GM18858 (cell line): ENCODE results near the gene CTDSPL.

Experiments used
- ATAC-seq: cut with Tn5 transposase; IDR thresholded peaks from one replicate; pipeline ENCODE4 v1.9.1; 2021; ENCODE audit not compliant: unreplicated experiment

Gene CTDSPL

DNA sequence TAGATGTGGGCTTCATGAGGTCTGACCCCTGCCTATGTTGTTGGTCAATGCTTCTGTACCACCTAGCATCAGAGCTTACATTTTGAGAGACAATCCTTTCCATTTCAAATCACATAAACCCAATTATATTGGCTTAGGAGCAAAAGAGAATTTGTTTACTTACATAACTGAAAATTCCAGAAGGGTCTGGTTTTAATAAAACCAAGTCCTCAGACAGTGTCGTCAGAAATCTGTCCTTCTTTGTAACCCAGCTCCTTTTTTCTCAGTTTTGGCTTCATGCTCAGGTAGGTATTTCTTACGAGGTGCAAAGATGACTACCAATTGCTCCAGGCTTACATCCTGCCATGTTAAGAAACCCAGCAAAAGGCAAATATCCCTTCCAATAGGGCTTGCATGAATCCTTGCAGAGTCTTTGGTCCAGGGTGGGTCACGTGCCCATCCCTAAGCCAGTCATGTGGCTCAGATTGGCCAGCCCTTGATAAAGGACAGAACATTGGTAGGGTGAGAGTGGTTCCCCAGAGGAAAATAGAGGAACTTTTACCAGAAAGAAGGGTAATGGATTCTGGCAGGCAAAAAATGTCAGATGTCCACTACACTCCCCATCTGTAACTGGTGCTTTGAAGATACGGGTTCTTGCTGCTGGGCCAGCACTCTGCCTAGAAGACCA is 78.7 kb downstream of the CTDSPL start:
- ATAC-seq, result no peak

DNA sequence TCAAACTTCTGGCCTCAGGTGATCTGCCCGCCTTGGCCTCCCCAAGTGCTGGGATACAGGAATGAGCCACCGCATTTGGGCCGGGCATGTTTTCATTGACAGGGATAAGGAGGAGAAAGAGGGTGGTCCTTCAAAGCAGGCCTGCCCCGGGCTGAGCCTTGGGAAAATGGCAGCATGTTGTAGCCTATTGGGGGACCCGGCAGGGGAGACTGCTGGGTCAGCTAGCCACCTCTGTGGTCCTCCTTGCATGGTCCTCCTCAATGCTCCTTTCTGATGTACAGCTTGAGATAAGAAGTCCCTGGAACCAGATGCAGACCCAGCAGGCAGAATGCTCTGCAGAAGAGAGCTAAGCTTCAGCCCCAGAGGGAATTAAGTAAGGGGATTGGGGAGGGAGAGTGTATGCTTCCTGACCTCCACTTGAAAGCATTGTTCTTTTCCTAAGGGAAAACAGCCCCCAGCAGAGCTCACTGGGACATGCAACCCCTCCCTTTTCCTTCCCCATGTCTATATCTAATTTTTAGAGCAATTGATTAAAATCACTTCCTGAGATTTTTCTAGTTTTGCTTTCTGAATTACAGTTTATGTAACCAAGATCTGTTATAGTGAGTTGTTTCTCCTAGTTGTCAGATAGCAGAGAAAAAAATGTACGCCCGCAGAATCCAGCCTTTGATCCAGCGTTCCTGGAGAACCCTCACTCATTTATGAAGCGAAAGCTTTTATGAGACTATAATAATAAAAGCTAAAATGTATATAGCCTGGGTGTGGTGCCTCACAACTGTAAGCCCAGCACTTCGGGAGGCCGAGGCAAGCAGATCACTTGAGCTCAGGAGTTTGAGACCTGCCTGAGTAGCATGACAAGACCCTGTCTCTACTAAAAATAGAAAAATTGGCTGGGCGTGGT is 80.2 kb downstream of the CTDSPL start:
- ATAC-seq, result no peak

DNA sequence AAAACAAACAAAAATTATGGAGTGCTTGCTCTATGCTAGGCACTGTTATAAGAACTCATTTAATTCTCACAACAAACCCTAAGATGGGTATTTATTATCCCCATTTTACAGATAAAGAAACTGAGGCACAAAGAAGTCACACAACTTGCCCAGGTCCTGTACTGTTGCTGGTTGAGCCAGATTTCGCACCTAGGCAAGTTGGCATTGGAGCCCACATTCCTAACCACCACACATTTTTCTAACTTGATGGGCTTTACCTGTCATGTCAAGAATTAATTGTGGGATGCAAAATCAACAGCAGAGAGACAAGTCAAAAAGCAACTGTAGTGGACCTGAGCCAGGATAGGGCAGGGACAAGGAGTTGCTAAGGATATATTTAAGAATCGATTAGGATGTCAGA is 81.0 kb downstream of the CTDSPL start:
- no peak for ATAC-seq

DNA sequence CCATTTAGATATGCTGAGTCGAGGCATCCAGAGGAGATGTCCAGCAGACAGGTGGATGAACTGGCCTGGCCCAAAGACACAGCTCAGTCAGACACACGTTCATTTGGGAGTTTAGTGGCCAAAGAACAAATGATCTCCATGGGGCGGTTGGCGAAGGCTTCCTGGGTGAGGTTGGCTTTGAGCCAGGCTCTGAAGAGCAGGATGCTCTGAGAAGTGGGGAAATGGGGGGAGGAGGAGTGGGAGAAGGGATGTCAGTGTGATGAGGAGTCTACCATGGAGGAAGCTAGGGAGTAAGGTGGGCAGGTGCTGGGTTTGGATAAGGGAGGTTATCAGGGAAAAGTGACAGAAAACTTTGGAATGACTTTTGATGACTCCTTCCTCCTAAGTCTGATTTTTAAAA is 81.4 kb downstream of the CTDSPL start:
- ATAC-seq, result no peak

DNA sequence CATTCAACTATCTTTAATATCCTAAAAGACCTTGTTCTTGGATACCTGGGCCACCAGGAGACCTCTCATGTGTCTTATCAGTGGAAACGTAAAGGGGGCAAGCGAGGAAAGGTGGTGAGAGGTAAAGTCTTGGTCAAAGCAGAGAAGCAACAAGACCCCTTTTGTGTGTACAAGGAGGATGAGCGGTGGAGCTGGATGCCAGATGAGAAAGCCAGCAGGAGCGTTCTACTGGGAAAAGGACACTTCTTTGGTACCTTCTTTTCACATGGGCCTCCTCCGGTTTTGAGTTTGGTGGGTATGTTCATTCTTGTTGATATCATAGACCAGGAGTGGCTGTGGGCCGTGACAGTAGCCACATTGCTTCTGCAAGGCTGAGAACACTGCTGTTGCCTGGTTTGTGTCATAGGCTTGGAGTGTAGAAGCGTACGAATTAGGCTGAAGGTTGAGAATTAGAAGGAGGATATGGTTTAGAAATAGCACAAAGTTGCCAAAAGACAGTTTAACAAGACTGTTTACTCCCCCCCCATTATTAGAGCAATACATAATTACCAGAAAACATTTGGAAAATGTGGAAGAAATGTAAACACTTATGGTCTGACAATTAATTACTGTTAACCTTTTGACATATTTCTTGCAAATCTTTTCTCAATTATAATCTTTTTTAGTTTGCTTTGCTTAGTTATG is 82.1 kb downstream of the CTDSPL start:
- no peak for ATAC-seq

DNA sequence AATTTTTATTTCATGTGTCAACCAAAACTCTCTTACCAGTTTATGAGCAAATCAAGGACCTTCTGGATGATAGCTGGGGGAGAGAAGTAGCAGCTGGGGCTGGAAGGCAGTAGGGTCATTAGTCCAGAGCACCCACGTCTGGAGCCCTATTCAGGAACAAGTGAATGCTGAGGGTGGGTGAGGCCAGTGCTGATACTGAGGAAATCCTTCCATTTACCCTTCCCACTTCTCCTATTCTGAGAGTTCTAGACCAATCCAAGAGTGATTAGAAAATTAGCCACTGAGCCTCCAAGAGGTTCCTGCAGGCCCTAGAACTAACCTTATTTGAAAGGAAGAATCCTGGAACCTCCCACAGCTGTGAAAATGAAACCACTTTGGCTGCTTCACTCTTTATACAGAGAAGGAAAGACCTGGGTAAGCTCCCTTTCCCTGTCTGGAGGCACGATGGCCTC is 82.7 kb downstream of the CTDSPL start:
- ATAC-seq, result no peak

DNA sequence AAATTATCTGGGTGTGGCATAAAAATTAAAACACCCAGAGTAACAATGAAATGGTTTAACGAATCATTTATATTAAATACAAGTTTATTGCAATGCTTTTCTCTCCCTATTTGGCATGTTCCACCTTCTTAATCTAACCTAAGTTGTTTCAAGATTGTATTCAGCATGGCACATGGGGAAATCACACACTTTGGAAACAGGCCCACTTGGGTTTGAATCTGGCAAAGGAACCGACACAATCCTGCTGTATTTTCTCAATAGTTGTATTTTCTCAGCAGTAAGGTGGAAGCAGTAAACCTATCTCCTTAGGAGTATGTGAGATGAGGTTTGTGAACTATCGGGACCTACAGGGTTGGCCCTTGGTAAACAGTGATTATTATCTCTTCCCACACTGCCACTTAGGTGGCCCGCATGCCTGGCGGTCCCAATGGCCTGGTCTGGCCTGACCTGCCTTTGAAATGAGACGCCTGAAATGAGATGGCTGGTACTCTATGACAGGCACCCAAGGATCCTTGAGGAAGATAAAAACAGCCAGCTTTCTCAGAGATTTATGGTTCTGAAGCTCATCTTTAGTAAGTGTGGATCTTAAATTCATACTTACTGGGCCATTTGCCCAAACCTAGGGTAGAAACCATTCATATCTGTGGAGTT is 83.6 kb downstream of the CTDSPL start:
- ATAC-seq, result no peak

DNA sequence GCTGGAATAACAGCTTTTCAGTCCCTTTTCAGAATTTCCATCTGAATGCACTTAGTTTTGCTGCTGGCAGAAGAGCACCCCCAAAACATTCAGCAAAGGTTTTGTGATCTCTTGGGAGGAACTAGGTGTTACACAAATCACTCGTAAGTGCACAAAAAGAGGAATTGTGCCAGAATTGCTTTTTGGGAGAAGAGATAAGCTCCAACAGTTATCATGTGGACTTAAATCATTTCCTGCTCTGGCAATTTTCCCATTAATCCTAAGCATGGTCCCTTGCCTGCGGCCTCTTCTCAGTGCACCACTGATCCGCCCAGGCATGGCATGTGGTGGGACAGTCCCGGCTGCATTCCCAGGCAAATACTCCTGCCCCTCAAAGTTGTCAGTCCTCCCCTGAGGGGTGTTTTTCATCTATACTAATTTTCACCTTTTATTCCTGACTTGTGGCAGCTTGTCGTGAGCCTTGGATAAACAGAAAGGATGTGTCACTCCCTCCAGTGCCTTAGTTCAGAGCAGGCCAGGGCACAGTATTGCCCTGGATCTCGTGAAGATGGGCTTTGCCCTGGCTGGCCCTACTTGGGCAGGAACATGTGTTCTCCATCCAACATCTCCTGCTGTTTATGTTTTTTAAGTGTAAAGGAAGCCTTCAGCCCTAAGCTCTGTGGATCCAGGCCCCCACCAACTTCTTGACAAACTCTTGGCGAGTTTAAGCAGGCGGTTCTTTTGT is 84.3 kb downstream of the CTDSPL start:
- no peak for ATAC-seq

DNA sequence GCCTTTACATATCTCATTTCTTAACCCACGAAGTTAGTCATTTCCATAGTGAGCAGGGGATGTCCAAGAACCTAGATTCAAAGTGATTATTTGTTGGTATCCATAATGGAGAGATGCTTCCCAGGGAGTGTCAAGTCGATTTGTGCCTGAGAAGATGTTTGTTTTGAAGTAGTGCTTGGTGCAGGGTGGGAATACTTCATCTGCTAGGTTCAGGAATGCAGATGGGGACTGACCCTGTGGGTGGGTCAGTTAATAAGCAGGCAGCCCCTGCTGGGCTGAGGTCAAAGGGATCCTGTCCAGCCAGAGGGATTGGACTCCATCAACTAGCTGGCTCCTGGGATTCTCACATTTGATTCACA is 84.8 kb downstream of the CTDSPL start:
- ATAC-seq, result no peak

DNA sequence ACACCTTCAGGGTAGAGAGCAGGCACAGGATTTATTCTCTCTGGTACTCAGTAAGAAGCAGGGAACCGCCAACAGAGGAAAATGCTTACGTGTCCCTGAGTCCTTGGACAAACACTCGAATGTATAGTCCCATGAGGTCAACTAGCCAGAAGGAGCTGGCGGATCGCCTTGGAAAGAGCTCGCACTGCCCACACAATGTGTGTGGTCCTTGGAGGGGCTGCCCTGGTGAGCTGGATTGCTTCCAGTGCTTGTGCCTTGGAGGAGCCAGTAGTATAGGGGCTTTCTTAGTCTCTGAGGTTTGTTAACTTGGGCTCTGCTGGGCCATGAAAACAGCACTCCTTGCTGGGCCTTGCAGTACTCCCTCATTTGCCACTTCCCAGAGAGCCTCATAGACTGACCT is 88.2 kb downstream of the CTDSPL start:
- no peak for ATAC-seq

DNA sequence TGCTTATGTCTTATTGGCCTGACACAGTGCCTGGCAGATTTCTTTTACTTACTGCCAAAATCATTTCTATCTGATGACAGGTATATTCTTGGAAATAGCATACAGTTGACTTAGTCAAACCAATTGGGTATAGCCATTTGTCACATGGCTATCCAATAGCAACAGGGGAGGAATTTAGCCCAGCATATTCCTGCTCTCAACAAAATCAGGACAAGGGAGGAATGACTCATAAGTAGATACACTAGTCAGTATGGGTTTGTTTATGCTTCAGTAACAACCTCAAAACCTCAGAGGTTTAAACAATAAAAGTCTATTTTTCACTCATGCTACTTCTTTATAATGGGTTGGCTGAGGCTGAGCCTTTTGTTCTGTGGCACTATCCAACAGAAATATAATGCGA is 90.9 kb downstream of the CTDSPL start:
- no peak for ATAC-seq

DNA sequence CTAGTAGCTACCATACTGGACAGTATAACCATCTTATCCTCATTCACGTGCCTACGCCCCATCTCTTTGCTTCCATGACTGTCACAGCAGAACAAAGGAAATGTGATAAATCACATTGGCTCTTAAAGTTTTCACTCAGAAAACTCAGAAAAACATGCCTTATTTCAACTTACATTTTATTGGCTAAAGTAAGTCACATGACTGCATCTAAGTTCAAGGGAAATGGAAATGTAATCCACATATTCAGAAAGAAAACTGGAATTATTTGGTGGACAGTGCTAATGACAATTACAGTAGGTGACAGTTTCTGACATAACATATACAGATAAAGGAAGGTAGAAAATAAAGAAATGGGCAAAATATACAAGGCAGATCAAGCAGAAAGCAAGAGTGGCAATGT is 91.5 kb downstream of the CTDSPL start:
- ATAC-seq, result no peak

DNA sequence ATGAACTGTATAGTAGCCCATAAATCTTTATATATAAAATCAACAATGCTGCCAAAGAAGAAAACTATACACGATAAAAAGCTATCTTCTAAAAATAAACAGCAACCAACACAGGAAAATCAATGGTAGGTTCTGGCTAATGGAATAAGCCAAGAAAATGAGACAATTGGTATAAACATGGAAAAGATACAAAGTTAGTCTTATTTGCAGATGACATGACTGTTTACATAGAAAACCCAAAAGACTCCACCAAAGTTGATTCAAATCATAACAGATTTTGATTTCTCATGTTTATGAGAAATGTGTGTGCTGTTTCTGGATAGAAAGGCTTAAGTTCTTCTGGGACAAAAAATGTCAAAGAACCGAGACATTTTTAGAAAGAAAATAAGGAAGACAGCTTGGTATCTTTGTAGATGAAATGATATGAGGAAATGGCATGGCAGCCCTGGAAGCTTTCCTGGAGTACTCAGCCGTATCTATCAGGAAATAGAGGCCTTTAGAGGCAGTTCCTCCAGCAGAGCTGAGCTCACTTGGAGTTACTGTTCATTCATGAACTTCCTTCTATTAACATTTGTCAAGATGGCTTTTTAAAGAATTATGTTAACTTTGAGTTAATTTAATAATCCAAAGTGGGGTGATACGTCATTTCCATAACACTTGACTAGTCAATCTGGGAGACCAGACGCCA is 92.2 kb downstream of the CTDSPL start:
- ATAC-seq, result no peak

DNA sequence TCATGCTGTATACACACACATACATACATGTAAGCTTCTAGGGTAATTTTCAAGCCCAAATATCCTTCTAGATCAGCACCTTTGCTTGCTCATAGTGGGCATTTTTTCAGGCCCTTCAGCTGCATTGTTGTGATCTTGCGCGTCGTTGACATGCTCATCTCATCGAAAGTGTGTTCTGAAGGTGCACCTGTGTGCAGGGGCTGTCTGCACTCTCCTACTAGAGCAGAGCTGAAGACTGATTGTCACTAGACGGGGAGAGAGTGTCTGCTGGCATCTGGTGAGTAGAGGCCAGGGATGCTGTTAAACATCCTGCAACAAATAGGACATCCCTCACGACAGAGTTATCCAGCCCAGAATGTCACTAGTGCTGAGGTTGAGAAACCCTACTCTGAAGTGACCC is 93.2 kb downstream of the CTDSPL start:
- no peak for ATAC-seq

DNA sequence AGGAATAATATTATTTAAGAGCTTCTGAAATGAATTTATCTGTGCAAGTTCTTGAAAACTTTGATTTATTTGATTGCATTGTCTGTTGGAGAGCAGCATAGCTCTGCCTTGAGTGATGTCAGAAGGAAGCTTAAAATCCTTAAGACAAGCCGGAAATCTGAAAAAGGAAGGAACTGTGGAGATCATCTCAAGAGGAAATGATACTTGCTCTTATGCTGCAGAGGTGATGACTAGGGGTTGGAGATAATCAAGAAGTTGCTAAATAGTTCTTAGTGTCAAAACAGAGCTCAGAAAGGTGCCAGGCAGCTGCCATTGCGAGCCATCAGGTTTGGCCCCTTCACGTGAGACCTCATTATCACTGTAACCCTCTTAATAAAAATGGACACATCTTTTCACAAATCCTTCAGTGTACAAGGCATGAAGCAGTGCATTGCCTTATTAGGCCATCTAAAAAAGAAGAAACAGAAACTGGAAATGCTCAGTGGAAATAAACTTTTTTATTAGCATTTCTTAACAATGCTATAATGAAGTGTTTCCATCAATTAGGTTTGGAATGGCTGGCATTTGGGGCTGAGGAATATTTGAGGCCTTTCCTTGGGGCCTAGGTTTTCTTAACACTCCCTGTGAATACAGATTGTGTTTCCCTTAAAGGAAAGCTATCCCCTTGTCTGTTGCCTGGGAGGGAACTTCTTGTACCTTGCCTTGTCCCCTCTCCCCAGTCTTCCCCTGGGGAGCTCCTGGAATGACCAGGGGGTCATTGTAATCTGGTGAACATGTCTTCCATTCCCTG is 94.4 kb downstream of the CTDSPL start:
- no peak for ATAC-seq

DNA sequence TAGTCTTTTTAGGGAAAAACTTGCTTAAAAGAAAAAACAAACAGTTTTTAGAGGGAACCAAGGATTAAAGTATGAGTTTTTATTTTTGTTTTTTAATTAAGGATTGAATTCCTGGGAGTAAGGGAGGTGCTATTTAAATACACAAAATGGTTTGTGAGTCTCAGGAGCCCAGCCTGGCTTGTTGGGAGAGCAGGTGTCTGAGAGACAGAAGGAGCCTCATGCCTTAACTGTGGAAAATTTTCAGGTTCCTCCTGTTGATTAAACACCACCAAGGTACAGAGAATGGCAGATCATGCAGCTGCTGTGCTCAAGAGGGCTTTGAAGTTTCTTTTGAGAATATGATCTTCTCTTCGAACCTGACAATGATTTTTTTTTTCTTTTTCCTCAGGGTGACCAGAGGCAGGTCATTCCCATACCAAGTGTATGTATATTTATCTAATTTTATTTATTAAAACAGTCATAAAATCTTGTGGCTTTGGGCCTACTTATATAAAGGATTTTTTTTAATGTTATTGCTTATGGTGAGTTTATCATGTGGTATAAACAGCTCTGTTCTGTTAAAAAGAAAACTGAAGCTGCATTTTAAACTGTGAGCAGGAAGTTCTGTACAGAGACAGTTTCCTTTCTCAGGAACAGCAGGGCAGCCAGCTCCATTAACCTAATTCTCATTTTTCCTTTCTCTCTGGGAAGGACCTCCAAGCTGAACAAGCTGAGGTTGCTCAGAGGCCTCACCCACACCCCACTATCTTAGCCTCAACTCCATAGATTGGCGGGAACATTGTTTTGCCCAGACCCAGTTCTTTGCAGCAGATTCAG is 95.3 kb downstream of the CTDSPL start:
- no peak for ATAC-seq

DNA sequence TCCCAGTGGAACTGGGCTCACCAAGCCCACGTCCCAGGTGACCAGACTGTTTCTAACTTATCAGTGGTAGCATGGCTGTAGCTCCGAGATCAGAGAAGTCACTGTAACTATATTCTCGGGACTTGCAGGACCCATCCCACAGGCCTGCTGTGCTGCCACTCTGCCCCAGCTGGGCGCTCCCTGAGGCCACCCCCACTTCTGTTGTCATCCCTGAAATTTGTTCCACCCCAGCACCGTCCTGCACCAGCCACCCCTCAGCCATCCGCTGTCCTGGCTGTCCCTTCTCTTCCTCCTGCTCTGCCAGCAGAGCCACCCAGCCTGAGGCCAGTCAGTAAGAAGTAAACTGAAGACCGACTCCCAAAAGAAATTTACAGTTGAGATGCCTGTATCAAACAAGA is 95.9 kb downstream of the CTDSPL start:
- ATAC-seq, result no peak

DNA sequence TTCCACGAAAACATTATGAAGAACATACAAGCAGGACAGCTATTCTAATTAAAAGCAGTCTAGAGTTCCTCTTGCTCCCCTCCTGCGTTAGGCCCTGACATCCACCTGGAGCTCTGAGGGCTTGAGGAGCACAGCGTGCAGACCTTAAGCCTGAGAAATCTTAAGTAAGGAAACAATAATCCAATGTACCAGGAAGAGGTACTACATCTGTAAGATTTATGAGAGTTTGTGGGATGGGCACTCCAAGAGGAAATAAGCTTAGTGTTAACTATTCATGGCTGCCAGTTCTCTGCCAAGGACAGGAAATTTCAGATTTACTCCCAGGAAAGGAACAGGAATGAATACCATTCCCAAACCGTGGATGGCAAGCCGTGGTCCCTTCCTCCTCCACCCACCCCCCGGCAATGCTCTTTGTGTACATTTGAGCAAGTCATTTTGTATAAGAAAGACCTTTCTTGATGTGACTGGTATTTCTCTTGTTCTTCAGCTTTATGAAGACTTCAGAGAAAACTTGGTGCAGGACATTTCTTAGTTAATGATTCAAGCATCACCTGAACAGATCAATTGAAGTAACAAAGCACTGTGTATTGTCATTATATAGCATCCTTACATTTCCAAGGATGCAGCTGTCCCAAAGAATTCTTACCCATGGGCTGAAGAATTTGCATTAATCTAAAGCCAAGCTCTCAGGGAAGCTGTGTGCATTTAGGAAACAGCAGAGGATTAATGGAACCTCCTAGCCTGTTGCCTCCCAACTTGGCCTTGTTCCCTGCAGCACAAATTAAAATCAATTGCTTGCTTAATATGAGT is 100.1 kb downstream of the CTDSPL start:
- no peak for ATAC-seq
